Measurements from ENCODE around the gene NPSR1. TPM values are rescaled to one million over a fixed set of nuclear protein-coding genes. Genes with fewer than 3 reads are reported as not detected.

The NPSR1 gene
- not detected in 2 replicates for total RNA-seq

GRCh38 chr7:34657632-34658268, at the start of gene NPSR1:
TSS of gene NPSR1 (plus strand) at chr7:34658218. CDS start at chr7:34658413, 195 bp downstream.

All from uterine smooth muscle cell (primary cell).